ENCODE data around the gene TRAF1.

Gene TRAF1

GRCh38 chr9:120965344-120966012, 38.9 kb upstream of the TRAF1 start:
- no peak for TF ChIP-seq CTCF (conservative IDR thresholded peaks at IDR 0.05; ENCODE audit: low read length)
- no peak for DNase-seq (ENCODE audit: low read depth)
- no peak overlapping the region for H3K4me3 ChIP-seq (ENCODE audit: low read length)

- no peak overlapping the region for H3K4me3 ChIP-seq (ENCODE audit: low read length)
- TF ChIP-seq CTCF (conservative IDR thresholded peaks at IDR 0.05; ENCODE audit: low read length), result no peak
- no peak for DNase-seq (ENCODE audit: low read depth)
These were observed 35.3 kb upstream of the TRAF1 start for GRCh38 chr9:120961936-120962335.

GRCh38 chr9:120960001-120960400, 33.4 kb upstream of the TRAF1 start:
- DNase-seq (ENCODE audit: low read depth), result no peak
- no peak overlapping the region for H3K4me3 ChIP-seq (ENCODE audit: low read length)
- no peak for TF ChIP-seq CTCF (conservative IDR thresholded peaks at IDR 0.05; ENCODE audit: low read length)

GRCh38 chr9:120956862-120957261, 30.3 kb upstream of the TRAF1 start:
- no peak for DNase-seq (ENCODE audit: low read depth)
- TF ChIP-seq CTCF (conservative IDR thresholded peaks at IDR 0.05; ENCODE audit: low read length), result no peak
- no peak overlapping the region for H3K4me3 ChIP-seq (ENCODE audit: low read length)

- no peak for DNase-seq (ENCODE audit: low read depth)
- no peak for TF ChIP-seq CTCF (conservative IDR thresholded peaks at IDR 0.05; ENCODE audit: low read length)
- H3K4me3 ChIP-seq (ENCODE audit: low read length), result no peak overlapping the region
These were observed 25.5 kb upstream of the TRAF1 start for GRCh38 chr9:120951960-120952618.

- no peak for DNase-seq (ENCODE audit: low read depth)
- H3K4me3 ChIP-seq (ENCODE audit: low read length), result no peak overlapping the region
- no peak for TF ChIP-seq CTCF (conservative IDR thresholded peaks at IDR 0.05; ENCODE audit: low read length)
These were observed 24.1 kb upstream of the TRAF1 start for GRCh38 chr9:120950421-120951388.
